WTC11 (cell line): ENCODE measurements around the gene TBL1X. TPM values are rescaled to one million over a fixed set of nuclear protein-coding genes. Genes with fewer than 3 reads are reported as not detected.

Experiments
- ATAC-seq: fragments of 200-7000 bp; cut with Tn5 transposase; 2 replicates; pipeline ENCODE4 v1.10.0; 2021; ENCODE audit warnings: mild to moderate bottlenecking, moderate library complexity
- CTCF ChIA-PET: fragments of 300-600 bp; sonication (Branson Sonifier 250); formaldehyde crosslinking; loops from one replicate; lab custom pipeline; 2021; ENCODE audit warnings: antibody characterized with exemption; lab: Charles Lee
- POLR2A ChIA-PET: fragments of 350-600 bp; sonication (Branson Sonifier 250); formaldehyde crosslinking; loops from one replicate; lab custom pipeline; 2021; ENCODE audit warnings: antibody characterized with exemption; lab: Charles Lee
- DNase-seq: peaks from one replicate; pipeline ENCODE4 v3.0.0; 2021; ENCODE audit warnings: low spot score
- H3K27ac Mint-ChIP-seq: 2 replicates; pipeline ENCODE4 v1.8.0; 2021; ENCODE audit warnings: mixed read lengths
- H3K27me3 Mint-ChIP-seq: 2 replicates; pipeline ENCODE4 v1.8.0; 2021; ENCODE audit warnings: low read depth, mild to moderate bottlenecking, moderate library complexity, mixed read lengths
- H3K36me3 Mint-ChIP-seq: 2 replicates; pipeline ENCODE4 v1.8.0; 2021; ENCODE audit warnings: mixed read lengths
- H3K4me1 Mint-ChIP-seq: 2 replicates; pipeline ENCODE4 v1.8.0; 2022; ENCODE audit warnings: mixed read lengths
- H3K4me3 Mint-ChIP-seq: 2 replicates; pipeline ENCODE4 v1.8.0; 2021; ENCODE audit warnings: mild to moderate bottlenecking, moderate library complexity, mixed read lengths
- H3K9me3 Mint-ChIP-seq: 2 replicates; pipeline ENCODE4 v1.8.0; 2021; ENCODE audit warnings: mixed read lengths
- ATF3 ChIP-seq: sonication (generic); formaldehyde crosslinking; conservative IDR thresholded peaks from 2 replicates; pipeline ENCODE4 v1.8.1; 2022; ENCODE audit warnings: mild to moderate bottlenecking, missing genetic modification reagents
- CREM ChIP-seq: sonication (generic); formaldehyde crosslinking; IDR thresholded peaks from 2 replicates; pipeline ENCODE4 v1.8.1; 2022; ENCODE audit warnings: mild to moderate bottlenecking, missing genetic modification reagents, moderate library complexity
- EMX1 ChIP-seq: fragments of 250-450 bp; sonication (Bioruptor Pico); IDR thresholded peaks from 2 replicates; pipeline ENCODE4 v1.8.0; 2021; ENCODE audit warnings: mild to moderate bottlenecking
- HMGA2 ChIP-seq: fragments of 250-450 bp; sonication (Bioruptor Pico); IDR thresholded peaks from 2 replicates; pipeline ENCODE4 v1.4.0; 2021; ENCODE audit warnings: mild to moderate bottlenecking, moderate library complexity
- IRF2 ChIP-seq: sonication (generic); formaldehyde crosslinking; IDR thresholded peaks from 2 replicates; pipeline ENCODE4 v1.8.0; 2022; ENCODE audit warnings: low read depth, missing genetic modification reagents, borderline replicate concordance
- NR1H2 ChIP-seq: sonication (generic); formaldehyde crosslinking; IDR thresholded peaks from 2 replicates; pipeline ENCODE4 v1.9.0; 2021; ENCODE audit warnings: mild to moderate bottlenecking, moderate library complexity, missing genetic modification reagents
- NR3C1 ChIP-seq: sonication (generic); formaldehyde crosslinking; conservative IDR thresholded peaks from 2 replicates; pipeline ENCODE4 v1.8.1; 2023; ENCODE audit warnings: low read depth, mild to moderate bottlenecking, missing genetic modification reagents
- SMAD4 ChIP-seq: sonication (generic); formaldehyde crosslinking; IDR thresholded peaks from 2 replicates; pipeline ENCODE4 v1.8.0; 2022; ENCODE audit warnings: mild to moderate bottlenecking, missing genetic modification reagents
- ZNF281 ChIP-seq: sonication (generic); formaldehyde crosslinking; IDR thresholded peaks from 2 replicates; pipeline ENCODE4 v1.8.0; 2023; ENCODE audit warnings: mild to moderate bottlenecking, missing genetic modification reagents
- ZNF416 ChIP-seq: fragments of 250-450 bp; sonication (Bioruptor Pico); IDR thresholded peaks from 2 replicates; pipeline ENCODE4 v1.9.0; 2021; ENCODE audit warnings: mild to moderate bottlenecking, inconsistent platforms
- ZNF532 ChIP-seq: fragments of 250-450 bp; sonication (Bioruptor Pico); IDR thresholded peaks from 2 replicates; pipeline ENCODE4 v1.9.0; 2021; ENCODE audit warnings: mild to moderate bottlenecking, borderline replicate concordance
- ZNF671 ChIP-seq: fragments of 250-450 bp; sonication (Bioruptor Pico); IDR thresholded peaks from 2 replicates; pipeline ENCODE4 v1.8.0; 2021; ENCODE audit warnings: mild to moderate bottlenecking
- total RNA-seq: library from RNA; stranded (reverse); gene quantifications from 3 replicates; pipeline ENCODE4 v1.2.3, GENCODE V29; 2021
- TF ChIP-seq, protein P1 (sequence below): sonication (generic); formaldehyde crosslinking; conservative IDR thresholded peaks from 2 replicates; pipeline ENCODE4 v1.8.1; 2023; ENCODE audit warnings: mild to moderate bottlenecking, low read depth, missing genetic modification reagents, moderate library complexity
- TF ChIP-seq, protein P2 (sequence below): fragments of 250-450 bp; sonication (Bioruptor Pico); IDR thresholded peaks from 2 replicates; pipeline ENCODE4 v1.9.0; 2021; ENCODE audit warnings: mild to moderate bottlenecking
- TF ChIP-seq, protein P3 (sequence below): sonication (generic); formaldehyde crosslinking; IDR thresholded peaks from 2 replicates; pipeline ENCODE4 v1.8.1; 2022; ENCODE audit warnings: mild to moderate bottlenecking, moderate library complexity, missing genetic modification reagents
- TF ChIP-seq, protein P4 (sequence below): sonication (generic); formaldehyde crosslinking; IDR thresholded peaks from 2 replicates; pipeline ENCODE4 v1.8.1; 2022; ENCODE audit warnings: missing genetic modification reagents, borderline replicate concordance

TBL1X gene
- total RNA-seq, 1 experiment from 2014 or later = 27.7 TPM

GRCh38 chrX:9429767-9430166 lies 35.1 kb upstream of the TBL1X start (continued):
- TF ChIP-seq, protein P1, sequence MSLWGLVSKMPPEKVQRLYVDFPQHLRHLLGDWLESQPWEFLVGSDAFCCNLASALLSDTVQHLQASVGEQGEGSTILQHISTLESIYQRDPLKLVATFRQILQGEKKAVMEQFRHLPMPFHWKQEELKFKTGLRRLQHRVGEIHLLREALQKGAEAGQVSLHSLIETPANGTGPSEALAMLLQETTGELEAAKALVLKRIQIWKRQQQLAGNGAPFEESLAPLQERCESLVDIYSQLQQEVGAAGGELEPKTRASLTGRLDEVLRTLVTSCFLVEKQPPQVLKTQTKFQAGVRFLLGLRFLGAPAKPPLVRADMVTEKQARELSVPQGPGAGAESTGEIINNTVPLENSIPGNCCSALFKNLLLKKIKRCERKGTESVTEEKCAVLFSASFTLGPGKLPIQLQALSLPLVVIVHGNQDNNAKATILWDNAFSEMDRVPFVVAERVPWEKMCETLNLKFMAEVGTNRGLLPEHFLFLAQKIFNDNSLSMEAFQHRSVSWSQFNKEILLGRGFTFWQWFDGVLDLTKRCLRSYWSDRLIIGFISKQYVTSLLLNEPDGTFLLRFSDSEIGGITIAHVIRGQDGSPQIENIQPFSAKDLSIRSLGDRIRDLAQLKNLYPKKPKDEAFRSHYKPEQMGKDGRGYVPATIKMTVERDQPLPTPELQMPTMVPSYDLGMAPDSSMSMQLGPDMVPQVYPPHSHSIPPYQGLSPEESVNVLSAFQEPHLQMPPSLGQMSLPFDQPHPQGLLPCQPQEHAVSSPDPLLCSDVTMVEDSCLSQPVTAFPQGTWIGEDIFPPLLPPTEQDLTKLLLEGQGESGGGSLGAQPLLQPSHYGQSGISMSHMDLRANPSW (CRISPR knock-in tag) = no peak
- TF ChIP-seq ATF3 = no peak
- TF ChIP-seq IRF2 (CRISPR knock-in tag) = no peak
- TF ChIP-seq HMGA2 = no peak
- no peak for TF ChIP-seq ZNF671
- TF ChIP-seq NR3C1 = no peak
- TF ChIP-seq CREM (CRISPR knock-in tag) = no peak
- TF ChIP-seq NR1H2 = no peak
- no peak for TF ChIP-seq ZNF532 (CRISPR knock-in tag)
- TF ChIP-seq, all 79 proteins: peak for 0

- Mint-ChIP-seq H3K27ac (no peak overlapping the region), H3K27me3 (no peaks in the 10 kb centered on the region; the same call in 1 of the 2 replicates), H3K4me3 (no peak overlapping the region), H3K36me3 (peaks cover 5% of the 10 kb centered on the region; the same call in 1 of the 2 replicates), H3K9me3 (peaks cover 9% of the 10 kb centered on the region; the same call in 1 of the 2 replicates)
- no peak for ATAC-seq
- DNase-seq = no peak
- no peak for TF ChIP-seq ZNF281
- TF ChIP-seq, protein P2, sequence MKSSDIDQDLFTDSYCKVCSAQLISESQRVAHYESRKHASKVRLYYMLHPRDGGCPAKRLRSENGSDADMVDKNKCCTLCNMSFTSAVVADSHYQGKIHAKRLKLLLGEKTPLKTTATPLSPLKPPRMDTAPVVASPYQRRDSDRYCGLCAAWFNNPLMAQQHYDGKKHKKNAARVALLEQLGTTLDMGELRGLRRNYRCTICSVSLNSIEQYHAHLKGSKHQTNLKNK (CRISPR knock-in tag) = no peak
- TF ChIP-seq, protein P3, sequence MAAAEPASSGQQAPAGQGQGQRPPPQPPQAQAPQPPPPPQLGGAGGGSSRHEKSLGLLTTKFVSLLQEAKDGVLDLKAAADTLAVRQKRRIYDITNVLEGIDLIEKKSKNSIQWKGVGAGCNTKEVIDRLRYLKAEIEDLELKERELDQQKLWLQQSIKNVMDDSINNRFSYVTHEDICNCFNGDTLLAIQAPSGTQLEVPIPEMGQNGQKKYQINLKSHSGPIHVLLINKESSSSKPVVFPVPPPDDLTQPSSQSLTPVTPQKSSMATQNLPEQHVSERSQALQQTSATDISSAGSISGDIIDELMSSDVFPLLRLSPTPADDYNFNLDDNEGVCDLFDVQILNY (CRISPR knock-in tag) = no peak
- no peak for TF ChIP-seq ZNF416 (CRISPR knock-in tag)
- TF ChIP-seq, protein P4, sequence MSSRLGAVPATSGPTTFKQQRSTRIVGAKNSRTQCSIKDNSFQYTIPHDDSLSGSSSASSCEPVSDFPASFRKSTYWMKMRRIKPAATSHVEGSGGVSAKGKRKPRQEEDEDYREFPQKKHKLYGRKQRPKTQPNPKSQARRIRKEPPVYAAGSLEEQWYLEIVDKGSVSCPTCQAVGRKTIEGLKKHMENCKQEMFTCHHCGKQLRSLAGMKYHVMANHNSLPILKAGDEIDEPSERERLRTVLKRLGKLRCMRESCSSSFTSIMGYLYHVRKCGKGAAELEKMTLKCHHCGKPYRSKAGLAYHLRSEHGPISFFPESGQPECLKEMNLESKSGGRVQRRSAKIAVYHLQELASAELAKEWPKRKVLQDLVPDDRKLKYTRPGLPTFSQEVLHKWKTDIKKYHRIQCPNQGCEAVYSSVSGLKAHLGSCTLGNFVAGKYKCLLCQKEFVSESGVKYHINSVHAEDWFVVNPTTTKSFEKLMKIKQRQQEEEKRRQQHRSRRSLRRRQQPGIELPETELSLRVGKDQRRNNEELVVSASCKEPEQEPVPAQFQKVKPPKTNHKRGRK (CRISPR knock-in tag) = no peak
- TF ChIP-seq SMAD4 (CRISPR knock-in tag) = no peak
- no peak for TF ChIP-seq EMX1 (CRISPR knock-in tag)
- TF ChIP-seq, all 79 proteins: peak for 0
- peaks cover 7% of the 10 kb centered on the region for H3K4me1 Mint-ChIP-seq
- CTCF ChIA-PET = no interaction called here
- POLR2A ChIA-PET = no interaction called here
These were observed 34.4 kb upstream of the TBL1X start for GRCh38 chrX:9430346-9430921.
